Measurements from ENCODE around the gene BCR. TPM values are rescaled to one million over a fixed set of nuclear protein-coding genes. Genes with fewer than 3 reads are reported as not detected.

The BCR gene
- total RNA-seq, 1 experiment from 2014 or later, result 40.5 TPM

- peak overlapping the region; percentile 53 for H3K27ac ChIP-seq (ENCODE audit: low read length)
- no peaks in the 10 kb centered on the region for H3K27me3 ChIP-seq (ENCODE audit: low read length)
- no peak overlapping the region for H3K4me2 ChIP-seq (ENCODE audit: low read depth, low read length, poor library complexity, severe bottlenecking)
- no peak overlapping the region for H3K4me3 ChIP-seq (ENCODE audit: low read length)
- no peak overlapping the region for H3K9ac ChIP-seq (ENCODE audit: low read length)
- no peak for DNase-seq
- no peaks in the 10 kb centered on the region for H3K9me2 ChIP-seq (replicated peaks; ENCODE audit: insufficient read depth, low read length)
- no peaks in the 10 kb centered on the region for H3K9me3 ChIP-seq (ENCODE audit: low read length)
- H2AFZ ChIP-seq (ENCODE audit: low read length), result no peak overlapping the region
- no peaks in the 10 kb centered on the region for H3K79me2 ChIP-seq (ENCODE audit: low read length)
- H3K36me3 ChIP-seq (ENCODE audit: insufficient read depth, low read length), result 0 out of 2 replicates have a peak, but pooled peaks cover 3% of the 10 kb centered on the region
- no peaks in the 10 kb centered on the region for H4K20me1 ChIP-seq (ENCODE audit: insufficient read depth, low read depth, low read length)
- H3K4me1 ChIP-seq (ENCODE audit: low read length), result peaks cover 59% of the 10 kb centered on the region
Observed at GRCh38 chr22:23265368-23265700, 85.0 kb downstream of the BCR start.

- H3K4me3 ChIP-seq (ENCODE audit: low read length), result no peak overlapping the region
- H3K9me2 ChIP-seq (replicated peaks; ENCODE audit: insufficient read depth, low read length), result no peaks in the 10 kb centered on the region
- no peak overlapping the region for H3K4me2 ChIP-seq (ENCODE audit: low read depth, low read length, poor library complexity, severe bottlenecking)
- H2AFZ ChIP-seq (ENCODE audit: low read length), result no peak overlapping the region
- peaks cover 73% of the 10 kb centered on the region for H3K4me1 ChIP-seq (ENCODE audit: low read length)
- no peaks in the 10 kb centered on the region for H3K9me3 ChIP-seq (ENCODE audit: low read length)
- no peaks in the 10 kb centered on the region for H4K20me1 ChIP-seq (ENCODE audit: insufficient read depth, low read depth, low read length)
- no peaks in the 10 kb centered on the region for H3K27me3 ChIP-seq (ENCODE audit: low read length)
- H3K27ac ChIP-seq (ENCODE audit: low read length), result peak overlapping the region; percentile 97
- no peaks in the 10 kb centered on the region for H3K79me2 ChIP-seq (ENCODE audit: low read length)
- DNase-seq, result no peak
- no peak overlapping the region; the same call in 1 of the 2 replicates for H3K9ac ChIP-seq (ENCODE audit: low read length)
- H3K36me3 ChIP-seq (ENCODE audit: insufficient read depth, low read length), result 0 out of 2 replicates have a peak, but pooled peaks cover 3% of the 10 kb centered on the region
Observed at GRCh38 chr22:23266780-23267179, 86.5 kb downstream of the BCR start.

- no peaks in the 10 kb centered on the region for H3K9me2 ChIP-seq (replicated peaks; ENCODE audit: insufficient read depth, low read length)
- H3K27me3 ChIP-seq (ENCODE audit: low read length), result no peaks in the 10 kb centered on the region
- H4K20me1 ChIP-seq (ENCODE audit: insufficient read depth, low read depth, low read length), result no peaks in the 10 kb centered on the region
- no peaks in the 10 kb centered on the region for H3K79me2 ChIP-seq (ENCODE audit: low read length)
- H3K4me3 ChIP-seq (ENCODE audit: low read length), result peak overlapping the region; percentile 38; the same call in 1 of the 2 replicates
- peak overlapping the region; percentile 97 for H3K27ac ChIP-seq (ENCODE audit: low read length)
- H3K4me1 ChIP-seq (ENCODE audit: low read length), result peaks cover 80% of the 10 kb centered on the region
- H3K4me2 ChIP-seq (ENCODE audit: low read depth, low read length, poor library complexity, severe bottlenecking), result peak overlapping the region; percentile 52
- DNase-seq, result no peak
- no peaks in the 10 kb centered on the region for H3K9me3 ChIP-seq (ENCODE audit: low read length)
- 0 out of 2 replicates have a peak, but pooled peaks cover 3% of the 10 kb centered on the region for H3K36me3 ChIP-seq (ENCODE audit: insufficient read depth, low read length)
- no peak overlapping the region for H2AFZ ChIP-seq (ENCODE audit: low read length)
- H3K9ac ChIP-seq (ENCODE audit: low read length), result peak overlapping the region; percentile 67
Observed at GRCh38 chr22:23267226-23268043, 87.1 kb downstream of the BCR start.

DNA sequence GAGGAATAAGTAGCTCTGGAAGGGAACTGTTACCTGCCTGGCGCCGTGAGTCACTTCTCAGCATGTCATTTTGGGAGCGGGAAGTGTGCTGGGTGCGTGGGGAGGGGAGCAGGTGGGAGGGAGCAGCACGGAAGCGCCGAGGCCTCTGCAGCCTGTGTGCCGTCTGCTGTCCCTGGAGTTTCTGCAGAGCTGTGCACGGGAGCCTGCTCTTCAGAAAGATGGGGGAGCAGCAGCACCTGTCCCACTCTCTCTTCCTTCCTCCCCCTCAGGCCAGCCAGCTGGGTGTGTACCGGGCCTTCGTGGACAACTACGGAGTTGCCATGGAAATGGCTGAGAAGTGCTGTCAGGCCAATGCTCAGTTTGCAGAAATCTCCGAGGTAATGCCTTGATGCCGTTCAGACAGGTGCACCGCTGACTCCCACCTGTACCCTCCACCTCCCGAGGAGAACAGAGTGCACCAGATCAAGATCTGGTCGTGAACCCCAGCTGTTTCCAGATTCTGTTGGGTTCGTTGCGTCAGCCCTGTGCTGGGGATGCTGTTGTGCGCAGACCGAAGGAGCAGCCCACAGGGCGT is 87.9 kb downstream of the BCR start:
- H3K36me3 ChIP-seq (ENCODE audit: insufficient read depth, low read length), result 0 out of 2 replicates have a peak, but pooled peaks cover 3% of the 10 kb centered on the region
- H3K27me3 ChIP-seq (ENCODE audit: low read length), result no peaks in the 10 kb centered on the region
- peak overlapping the region; percentile 97 for H3K27ac ChIP-seq (ENCODE audit: low read length)
- H3K9me3 ChIP-seq (ENCODE audit: low read length), result no peaks in the 10 kb centered on the region
- no peaks in the 10 kb centered on the region for H3K9me2 ChIP-seq (replicated peaks; ENCODE audit: insufficient read depth, low read length)
- H3K4me1 ChIP-seq (ENCODE audit: low read length), result peaks cover 81% of the 10 kb centered on the region
- H3K9ac ChIP-seq (ENCODE audit: low read length), result peak overlapping the region; percentile 67
- no peaks in the 10 kb centered on the region for H3K79me2 ChIP-seq (ENCODE audit: low read length)
- no peaks in the 10 kb centered on the region for H4K20me1 ChIP-seq (ENCODE audit: insufficient read depth, low read depth, low read length)
- DNase-seq, result peak; percentile 66
- peak overlapping the region; percentile 52 for H3K4me2 ChIP-seq (ENCODE audit: low read depth, low read length, poor library complexity, severe bottlenecking)
- peak overlapping the region; percentile 38; the same call in 1 of the 2 replicates for H3K4me3 ChIP-seq (ENCODE audit: low read length)
- no peak overlapping the region for H2AFZ ChIP-seq (ENCODE audit: low read length)

DNA sequence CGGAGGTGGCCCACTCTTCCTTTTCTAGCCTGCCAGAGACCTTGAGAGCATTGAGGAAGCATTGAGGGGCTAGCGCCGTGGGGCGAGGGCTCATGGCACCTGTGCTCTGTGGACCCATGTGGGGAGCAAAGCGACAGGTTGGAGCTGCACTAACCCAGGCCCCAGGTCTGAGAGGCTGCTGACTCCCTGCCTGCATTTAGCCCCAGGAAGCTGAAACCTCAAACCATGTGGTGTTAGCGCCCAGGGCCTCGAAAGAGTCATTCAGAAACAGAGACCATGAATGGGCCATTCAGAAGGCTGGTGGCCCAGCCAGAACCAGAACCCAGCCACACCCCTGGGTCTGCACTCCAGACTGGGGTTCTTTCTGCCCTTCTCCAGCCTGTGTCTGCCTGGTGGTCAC is 88.6 kb downstream of the BCR start:
- Histone ChIP-seq H3K27ac (ENCODE audit: low read length) (peak overlapping the region; percentile 97), H3K9me3 (ENCODE audit: low read length) (no peaks in the 10 kb centered on the region), H3K4me3 (ENCODE audit: low read length) (peak overlapping the region; percentile 38; the same call in 1 of the 2 replicates), H3K9ac (ENCODE audit: low read length) (peak overlapping the region; percentile 67), H3K4me1 (ENCODE audit: low read length) (peaks cover 84% of the 10 kb centered on the region), H2AFZ (ENCODE audit: low read length) (no peak overlapping the region), H3K79me2 (ENCODE audit: low read length) (no peaks in the 10 kb centered on the region), H3K36me3 (ENCODE audit: insufficient read depth, low read length) (0 out of 2 replicates have a peak, but pooled peaks cover 3% of the 10 kb centered on the region), H3K27me3 (ENCODE audit: low read length) (no peaks in the 10 kb centered on the region), H3K4me2 (ENCODE audit: low read depth, low read length, poor library complexity, severe bottlenecking) (peak overlapping the region; percentile 52), H4K20me1 (ENCODE audit: insufficient read depth, low read depth, low read length) (no peaks in the 10 kb centered on the region), H3K9me2 (replicated peaks; ENCODE audit: insufficient read depth, low read length) (no peaks in the 10 kb centered on the region)
- DNase-seq, result peak; percentile 66

GRCh38 chr22:23269441-23270211 is 89.3 kb downstream of the BCR start:
- Histone ChIP-seq H3K79me2 (ENCODE audit: low read length) (no peaks in the 10 kb centered on the region), H3K9ac (ENCODE audit: low read length) (peak overlapping the region; percentile 67), H3K27me3 (ENCODE audit: low read length) (no peaks in the 10 kb centered on the region), H3K4me2 (ENCODE audit: low read depth, low read length, poor library complexity, severe bottlenecking) (peak overlapping the region; percentile 52), H3K27ac (ENCODE audit: low read length) (peak overlapping the region; percentile 97), H2AFZ (ENCODE audit: low read length) (no peak overlapping the region), H3K9me2 (replicated peaks; ENCODE audit: insufficient read depth, low read length) (no peaks in the 10 kb centered on the region), H3K4me1 (ENCODE audit: low read length) (peaks cover 81% of the 10 kb centered on the region), H3K9me3 (ENCODE audit: low read length) (no peaks in the 10 kb centered on the region), H3K36me3 (ENCODE audit: insufficient read depth, low read length) (0 out of 2 replicates have a peak, but pooled peaks cover 3% of the 10 kb centered on the region), H3K4me3 (ENCODE audit: low read length) (peak overlapping the region; percentile 48), H4K20me1 (ENCODE audit: insufficient read depth, low read depth, low read length) (no peaks in the 10 kb centered on the region)
- DNase-seq, result peak; percentile 92

GRCh38 chr22:23270212-23270733 is 90.0 kb downstream of the BCR start:
- no peaks in the 10 kb centered on the region for H3K79me2 ChIP-seq (ENCODE audit: low read length)
- H3K9me3 ChIP-seq (ENCODE audit: low read length), result no peaks in the 10 kb centered on the region
- peaks cover 75% of the 10 kb centered on the region for H3K4me1 ChIP-seq (ENCODE audit: low read length)
- peak; percentile 66 for DNase-seq
- H3K27ac ChIP-seq (ENCODE audit: low read length), result peak overlapping the region; percentile 97
- H3K9me2 ChIP-seq (replicated peaks; ENCODE audit: insufficient read depth, low read length), result no peaks in the 10 kb centered on the region
- H3K4me3 ChIP-seq (ENCODE audit: low read length), result peak overlapping the region; percentile 48
- H4K20me1 ChIP-seq (ENCODE audit: insufficient read depth, low read depth, low read length), result no peaks in the 10 kb centered on the region
- H3K36me3 ChIP-seq (ENCODE audit: insufficient read depth, low read length), result no peaks in the 10 kb centered on the region
- no peaks in the 10 kb centered on the region for H3K27me3 ChIP-seq (ENCODE audit: low read length)
- H2AFZ ChIP-seq (ENCODE audit: low read length), result no peak overlapping the region
- H3K9ac ChIP-seq (ENCODE audit: low read length), result peak overlapping the region; percentile 59
- peak overlapping the region; percentile 52 for H3K4me2 ChIP-seq (ENCODE audit: low read depth, low read length, poor library complexity, severe bottlenecking)

All from Karpas-422 (cell line).